ENCODE data around the gene ST6GALNAC2.

DNA sequence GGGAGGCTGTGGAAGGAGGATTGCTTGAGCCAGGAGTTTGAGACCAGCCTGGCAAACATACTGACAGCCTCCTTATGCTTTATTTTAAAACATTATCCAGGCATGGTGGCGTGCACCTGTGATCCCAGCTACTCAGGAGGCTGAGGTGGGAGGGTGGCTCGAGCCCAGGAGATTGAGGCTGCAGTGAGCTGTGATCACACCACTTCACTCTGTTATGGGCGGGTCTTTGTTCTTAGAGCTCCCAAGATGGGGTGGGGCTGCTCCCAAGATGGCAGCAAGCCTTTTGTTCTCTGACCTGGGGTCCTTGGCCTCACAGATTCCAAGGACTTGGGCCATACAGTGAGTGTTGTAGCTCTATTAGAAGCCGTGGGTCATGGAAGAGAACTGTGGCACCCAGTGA, 26.1 kb upstream of the ST6GALNAC2 start:
- no peak for TF ChIP-seq EZH2phosphoT487 (IDR thresholded peaks at IDR 0.05; ENCODE audit: insufficient read depth, low read depth)
- no peak for TF ChIP-seq EZH2 (IDR thresholded peaks at IDR 0.05; ENCODE audit: insufficient read depth, poor library complexity, severe bottlenecking)
